SU-DHL-6 (cell line): Measurements from ENCODE around the gene ABCG4.

ENCODE experiments used
- H2AFZ ChIP-seq: fragments of 200-600 bp; sonication (generic); 2 replicates; pipeline ENCODE4 v1.6.1; 2014; ENCODE audit warnings: low read depth, mild to moderate bottlenecking, moderate library complexity, mixed read lengths, antibody characterized with exemption, low read length; ENCODE audit not compliant: severe bottlenecking
- H3F3A ChIP-seq: fragments of 200-600 bp; shearing (Covaris generic); 2 replicates; pipeline ENCODE4 v1.6.0; 2016; ENCODE audit warnings: antibody characterized with exemption, mild to moderate bottlenecking; ENCODE audit not compliant: insufficient read depth
- H3K27ac ChIP-seq: fragments of 200-600 bp; sonication (generic); 2 replicates; pipeline ENCODE4 v1.5.1; 2016; ENCODE audit warnings: low read depth, mild to moderate bottlenecking, low read length, moderate library complexity, mixed read lengths
- H3K27me3 ChIP-seq: fragments of 200-600 bp; sonication (generic), shearing (Covaris generic); 2 replicates; pipeline ENCODE4 v1.6.0; 2014; ENCODE audit warnings: mild to moderate bottlenecking, low read length
- H3K36me3 ChIP-seq: fragments of 200-600 bp; sonication (generic); 2 replicates; pipeline ENCODE4 v1.6.1; 2014; ENCODE audit warnings: mild to moderate bottlenecking, low read length, mixed read lengths
- H3K4me2 ChIP-seq: fragments of 300-600, 200-600 bp; shearing (Covaris generic), sonication (generic); 2 replicates; pipeline ENCODE4 v1.6.0; 2014; ENCODE audit warnings: low read length, low read depth, mild to moderate bottlenecking; ENCODE audit not compliant: poor library complexity, severe bottlenecking
- H3K4me3 ChIP-seq: fragments of 200-600 bp; sonication (generic); 2 replicates; pipeline ENCODE4 v1.5.1; 2014; ENCODE audit warnings: antibody characterized with exemption, low read length, mild to moderate bottlenecking, mixed read lengths; ENCODE audit not compliant: insufficient read depth, poor library complexity, severe bottlenecking
- H3K79me2 ChIP-seq: fragments of 200-600 bp; sonication (generic); 2 replicates; pipeline ENCODE4 v1.6.1; 2014; ENCODE audit warnings: mild to moderate bottlenecking, low read length, moderate library complexity; ENCODE audit not compliant: insufficient read depth
- H3K9ac ChIP-seq: fragments of 200-600 bp; sonication (generic); 2 replicates; pipeline ENCODE4 v1.7.0; 2014; ENCODE audit warnings: mild to moderate bottlenecking, low read length
- H3K9me2 ChIP-seq: fragments of 200-600 bp; sonication (generic); replicated peaks from 2 replicates; pipeline ENCODE4 v1.6.1; 2014; ENCODE audit warnings: low read length; ENCODE audit not compliant: insufficient read depth
- H3K9me3 ChIP-seq: fragments of 200-600 bp; sonication (generic); 2 replicates; pipeline ENCODE4 v1.6.1; 2014; ENCODE audit warnings: low read length, mixed read lengths; ENCODE audit not compliant: insufficient read depth
- H4K20me1 ChIP-seq: fragments of 200-600 bp; sonication (generic); 2 replicates; pipeline ENCODE4 v1.6.1; 2014; ENCODE audit warnings: low read depth, mild to moderate bottlenecking, antibody characterized with exemption, low read length, moderate library complexity, mixed read lengths
- EZH2phosphoT487 ChIP-seq: fragments of 200-600 bp; sonication (generic), shearing (Covaris generic); conservative IDR thresholded peaks from 2 replicates; pipeline ENCODE4 v1.6.1; 2018; ENCODE audit warnings: mild to moderate bottlenecking, antibody characterized with exemption, low read length, moderate library complexity, mixed read lengths
- TF ChIP-seq, protein P1 (sequence below): fragments of 200-600 bp; sonication (generic); IDR thresholded peaks from one replicate; pipeline ENCODE4 v1.5.1; 2017; ENCODE audit warnings: antibody characterized with exemption, mild to moderate bottlenecking, low read length, moderate library complexity; ENCODE audit not compliant: insufficient read depth, poor library complexity, severe bottlenecking

Gene ABCG4

GRCh38 chr11:119156496-119156895 is 7.6 kb downstream of the ABCG4 start:
- Histone ChIP-seq H3K4me2 (no peak overlapping the region), H3K9ac (no peak overlapping the region), H3K27ac (no peak overlapping the region), H3K27me3 (no peaks in the 10 kb centered on the region), H2AFZ (no peak overlapping the region), H3K4me3 (no peak overlapping the region), H3K79me2 (no peaks in the 10 kb centered on the region), H3K36me3 (no peaks in the 10 kb centered on the region), H3K9me3 (no peaks in the 10 kb centered on the region), H3F3A (no peaks in the 10 kb centered on the region), H4K20me1 (no peaks in the 10 kb centered on the region), H3K9me2 (no peaks in the 10 kb centered on the region)
- TF ChIP-seq, protein P1, sequence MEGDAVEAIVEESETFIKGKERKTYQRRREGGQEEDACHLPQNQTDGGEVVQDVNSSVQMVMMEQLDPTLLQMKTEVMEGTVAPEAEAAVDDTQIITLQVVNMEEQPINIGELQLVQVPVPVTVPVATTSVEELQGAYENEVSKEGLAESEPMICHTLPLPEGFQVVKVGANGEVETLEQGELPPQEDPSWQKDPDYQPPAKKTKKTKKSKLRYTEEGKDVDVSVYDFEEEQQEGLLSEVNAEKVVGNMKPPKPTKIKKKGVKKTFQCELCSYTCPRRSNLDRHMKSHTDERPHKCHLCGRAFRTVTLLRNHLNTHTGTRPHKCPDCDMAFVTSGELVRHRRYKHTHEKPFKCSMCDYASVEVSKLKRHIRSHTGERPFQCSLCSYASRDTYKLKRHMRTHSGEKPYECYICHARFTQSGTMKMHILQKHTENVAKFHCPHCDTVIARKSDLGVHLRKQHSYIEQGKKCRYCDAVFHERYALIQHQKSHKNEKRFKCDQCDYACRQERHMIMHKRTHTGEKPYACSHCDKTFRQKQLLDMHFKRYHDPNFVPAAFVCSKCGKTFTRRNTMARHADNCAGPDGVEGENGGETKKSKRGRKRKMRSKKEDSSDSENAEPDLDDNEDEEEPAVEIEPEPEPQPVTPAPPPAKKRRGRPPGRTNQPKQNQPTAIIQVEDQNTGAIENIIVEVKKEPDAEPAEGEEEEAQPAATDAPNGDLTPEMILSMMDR, result no peak
- no peak for TF ChIP-seq EZH2phosphoT487

GRCh38 chr11:119157063-119157462 is 8.2 kb downstream of the ABCG4 start:
- H3K9me2 ChIP-seq, result no peaks in the 10 kb centered on the region
- no peak overlapping the region for H3K9ac ChIP-seq
- H3K4me2 ChIP-seq, result no peak overlapping the region
- H4K20me1 ChIP-seq, result no peaks in the 10 kb centered on the region
- no peak overlapping the region for H3K4me3 ChIP-seq
- no peaks in the 10 kb centered on the region for H3F3A ChIP-seq
- H3K36me3 ChIP-seq, result no peaks in the 10 kb centered on the region
- no peak overlapping the region for H2AFZ ChIP-seq
- H3K27me3 ChIP-seq, result no peaks in the 10 kb centered on the region
- H3K79me2 ChIP-seq, result no peaks in the 10 kb centered on the region
- no peak for TF ChIP-seq EZH2phosphoT487
- TF ChIP-seq, protein P1, result no peak
- H3K27ac ChIP-seq, result no peak overlapping the region
- H3K9me3 ChIP-seq, result no peaks in the 10 kb centered on the region

- H3K27me3 ChIP-seq, result no peaks in the 10 kb centered on the region
- no peak overlapping the region for H3K9ac ChIP-seq
- H2AFZ ChIP-seq, result no peak overlapping the region
- no peaks in the 10 kb centered on the region for H3K36me3 ChIP-seq
- no peaks in the 10 kb centered on the region for H4K20me1 ChIP-seq
- no peak for TF ChIP-seq EZH2phosphoT487
- TF ChIP-seq, protein P1, result no peak
- no peaks in the 10 kb centered on the region for H3K79me2 ChIP-seq
- no peaks in the 10 kb centered on the region for H3K9me3 ChIP-seq
- no peak overlapping the region for H3K27ac ChIP-seq
- H3F3A ChIP-seq, result no peaks in the 10 kb centered on the region
- H3K4me2 ChIP-seq, result no peak overlapping the region
- H3K4me3 ChIP-seq, result no peak overlapping the region
- no peaks in the 10 kb centered on the region for H3K9me2 ChIP-seq
Observed at GRCh38 chr11:119158467-119158866, 9.6 kb downstream of the ABCG4 start.

DNA sequence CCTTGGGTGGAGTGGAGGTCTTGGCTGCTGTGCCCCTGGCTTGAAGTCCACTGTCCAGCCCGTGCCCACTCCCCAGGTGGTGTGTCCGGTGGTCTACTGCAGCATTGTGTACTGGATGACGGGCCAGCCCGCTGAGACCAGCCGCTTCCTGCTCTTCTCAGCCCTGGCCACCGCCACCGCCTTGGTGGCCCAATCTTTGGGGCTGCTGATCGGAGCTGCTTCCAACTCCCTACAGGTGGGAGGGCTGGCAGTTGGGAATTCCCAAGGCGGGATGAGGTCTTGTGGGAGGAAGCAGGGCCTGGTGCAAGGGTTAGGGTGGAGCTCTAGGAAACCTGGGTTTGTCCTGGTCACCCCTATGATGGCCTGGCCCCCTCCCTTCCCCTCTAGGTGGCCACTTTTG is 11.3 kb downstream of the ABCG4 start:
- Histone ChIP-seq H3K4me3 (no peak overlapping the region), H3K9me2 (no peaks in the 10 kb centered on the region)

More for the DNA sequence above, 11.3 kb downstream of the ABCG4 start:
- H3K4me2 ChIP-seq, result no peak overlapping the region
- no peak overlapping the region for H3K9ac ChIP-seq
- H3K79me2 ChIP-seq, result no peaks in the 10 kb centered on the region
- H3K36me3 ChIP-seq, result no peaks in the 10 kb centered on the region
- TF ChIP-seq, protein P1, result no peak
- no peaks in the 10 kb centered on the region for H4K20me1 ChIP-seq
- no peaks in the 10 kb centered on the region for H3F3A ChIP-seq
- H3K9me3 ChIP-seq, result no peaks in the 10 kb centered on the region
- no peak overlapping the region for H3K27ac ChIP-seq
- no peak overlapping the region for H2AFZ ChIP-seq
- H3K27me3 ChIP-seq, result no peaks in the 10 kb centered on the region
